ENCODE measurements around the gene NBAS. TPM values are rescaled to one million over a fixed set of nuclear protein-coding genes. Genes with fewer than 3 reads are reported as not detected.

NBAS gene
- polyA plus RNA-seq, 1 donor (not counting 4 experiments of a cell fraction or from before 2014, with no cell fraction given), result 27.9 TPM

- dilution Hi-C loops (cut with MboI; ENCODE audit: extremely low pct_ligation_motif_present, low sequenced_read_pairs), result no loop called here
- Histone ChIP-seq H3K9me3 (ENCODE audit: control insufficient read depth, low read depth, low read length) (no peaks in the 10 kb centered on the region), H3K9ac (ENCODE audit: control insufficient read depth, extremely low read depth, insufficient read depth, low read length) (no peak overlapping the region), H3K4me1 (ENCODE audit: control insufficient read depth, extremely low read depth, insufficient read depth, low read length) (no peaks in the 10 kb centered on the region), H2AFZ (ENCODE audit: control insufficient read depth, low read length) (no peak overlapping the region), H3K27me3 (ENCODE audit: control insufficient read depth, extremely low read depth, insufficient read depth, low read length) (no peaks in the 10 kb centered on the region), H3K4me3 (ENCODE audit: control insufficient read depth in 2 of 3, extremely low read depth in 1 of 3, insufficient read depth in 2 of 3, low read depth in 1 of 3, low read length in 3 of 3) (no peak overlapping the region), H3K4me2 (ENCODE audit: control insufficient read depth, extremely low read depth, insufficient read depth, low read depth, low read length) (no peak overlapping the region), H4K20me1 (ENCODE audit: control insufficient read depth, extremely low read depth, insufficient read depth, low read length) (no peaks in the 10 kb centered on the region), H3K9me1 (ENCODE audit: control insufficient read depth, extremely low read depth, insufficient read depth, low read length) (no peaks in the 10 kb centered on the region), H3K36me3 (ENCODE audit: control insufficient read depth in 2 of 2, extremely low read depth in 1 of 2, insufficient read depth in 2 of 2, low read length in 2 of 2) (peaks cover 0 to 3% of the 10 kb centered on the region in 2 experiments), H3K27ac (ENCODE audit: control insufficient read depth, insufficient read depth, low read length) (no peak overlapping the region), H3K79me2 (ENCODE audit: control insufficient read depth, insufficient read depth, low read length) (no peaks in the 10 kb centered on the region)
- FAIRE-seq (no peak), DNase-seq (ENCODE audit: low read depth, low spot score) (no peak)
- TF ChIP-seq CTCF (optimal IDR thresholded peaks at IDR 0.05 in 1 of 3, IDR thresholded peaks at IDR 0.05 in 1 of 3, conservative IDR thresholded peaks at IDR 0.05 in 1 of 3; ENCODE audit: extremely low read depth in 1 of 3, insufficient read depth in 2 of 3, low read length in 3 of 3) (no peak), EZH2 (IDR thresholded peaks at IDR 0.05; ENCODE audit: low read length) (no peak)
Measured at GRCh38 chr2:15425712-15426111, 135.4 kb downstream of the NBAS start.

GRCh38 chr2:15421753-15422152, 139.4 kb downstream of the NBAS start:
- H4K20me1 ChIP-seq (ENCODE audit: control insufficient read depth, extremely low read depth, insufficient read depth, low read length), result no peaks in the 10 kb centered on the region
- H3K27me3 ChIP-seq (ENCODE audit: control insufficient read depth, extremely low read depth, insufficient read depth, low read length), result no peaks in the 10 kb centered on the region
- H3K9me3 ChIP-seq (ENCODE audit: control insufficient read depth, low read depth, low read length), result no peaks in the 10 kb centered on the region
- no peak for DNase-seq (ENCODE audit: low read depth, low spot score)
- no peak overlapping the region for H3K9ac ChIP-seq (ENCODE audit: control insufficient read depth, extremely low read depth, insufficient read depth, low read length)
- TF ChIP-seq CTCF (optimal IDR thresholded peaks at IDR 0.05 in 1 of 3, IDR thresholded peaks at IDR 0.05 in 1 of 3, conservative IDR thresholded peaks at IDR 0.05 in 1 of 3; ENCODE audit: extremely low read depth in 1 of 3, insufficient read depth in 2 of 3, low read length in 3 of 3), result no peak
- no peak for TF ChIP-seq EZH2 (IDR thresholded peaks at IDR 0.05; ENCODE audit: low read length)
- no peak overlapping the region for H3K27ac ChIP-seq (ENCODE audit: control insufficient read depth, insufficient read depth, low read length)
- no peak overlapping the region for H3K4me3 ChIP-seq (ENCODE audit: control insufficient read depth in 2 of 3, extremely low read depth in 1 of 3, insufficient read depth in 2 of 3, low read depth in 1 of 3, low read length in 3 of 3)
- no peaks in the 10 kb centered on the region for H3K4me1 ChIP-seq (ENCODE audit: control insufficient read depth, extremely low read depth, insufficient read depth, low read length)
- H2AFZ ChIP-seq (ENCODE audit: control insufficient read depth, low read length), result no peak overlapping the region
- H3K4me2 ChIP-seq (ENCODE audit: control insufficient read depth, extremely low read depth, insufficient read depth, low read depth, low read length), result no peak overlapping the region
- no peaks in the 10 kb centered on the region for H3K9me1 ChIP-seq (ENCODE audit: control insufficient read depth, extremely low read depth, insufficient read depth, low read length)
- H3K79me2 ChIP-seq (ENCODE audit: control insufficient read depth, insufficient read depth, low read length), result no peaks in the 10 kb centered on the region
- dilution Hi-C loops (cut with MboI; ENCODE audit: extremely low pct_ligation_motif_present, low sequenced_read_pairs), result no loop called here
- FAIRE-seq, result no peak
- H3K36me3 ChIP-seq (ENCODE audit: control insufficient read depth in 2 of 2, extremely low read depth in 1 of 2, insufficient read depth in 2 of 2, low read length in 2 of 2), result peaks cover under 1 to 3% of the 10 kb centered on the region in 2 experiments

Measured in keratinocyte (primary cell).